Panc1 (cell line): ENCODE results near the gene FZR1. TPM values are rescaled to one million over a fixed set of nuclear protein-coding genes. Genes with fewer than 3 reads are reported as not detected.

ENCODE experiments used
- ATAC-seq: fragments of 200-7000 bp; cut with Tn5 transposase; 2 replicates; pipeline ENCODE4 v1.9.1; 2020; ENCODE audit warnings: mild to moderate bottlenecking, moderate library complexity
- BruUV-seq: library from RNA; stranded (reverse); fragments of 400-500 nt; replicated peaks from 2 replicates; lab custom pipeline; 2021; lab: Mats Ljungman, UMichigan
- CTCF ChIA-PET: fragments of 300-600 bp; sonication (Branson Sonifier 250); formaldehyde crosslinking; loops from one replicate; lab custom pipeline; 2022; ENCODE audit warnings: antibody characterized with exemption; lab: Charles Lee
- POLR2A ChIA-PET: fragments of 300-600 bp; sonication (Branson Sonifier 250); formaldehyde crosslinking; loops from one replicate; lab custom pipeline; 2022; ENCODE audit warnings: antibody characterized with exemption; lab: Charles Lee
- DNase-seq: peaks from one replicate; pipeline ENCODE4 v3.0.0-alpha.2; 2010; ENCODE audit warnings: low read depth, low spot score
- H3K27ac ChIP-seq: 2 replicates; pipeline ENCODE4 v1.5.1; 2011; ENCODE audit warnings: mild to moderate bottlenecking, low read length, inconsistent platforms
- H3K27me3 ChIP-seq: fragments of 200-500 bp; sonication (Bioruptor generic); 2 replicates; pipeline ENCODE4 v1.6.0; 2014; ENCODE audit warnings: low read length, inconsistent platforms; ENCODE audit not compliant: control insufficient read depth, insufficient read depth
- H3K36me3 ChIP-seq: fragments of 200-500 bp; sonication (Bioruptor generic); 2 replicates; pipeline ENCODE4 v1.5.1; 2014; ENCODE audit warnings: inconsistent platforms, mild to moderate bottlenecking, low read length, moderate library complexity; ENCODE audit not compliant: control insufficient read depth, insufficient read depth
- H3K4me1 ChIP-seq: 2 replicates; pipeline ENCODE4 v1.5.1; 2011; ENCODE audit warnings: inconsistent platforms, mild to moderate bottlenecking, low read length, moderate library complexity; ENCODE audit not compliant: control insufficient read depth, insufficient read depth
- H3K4me3 ChIP-seq, 2 experiments: 2 replicates each; pipeline ENCODE4 v1.5.1; 2011 to 2012; ENCODE audit warnings: low read depth in 2 of 2, low read length in 2 of 2, mild to moderate bottlenecking in 2 of 2, inconsistent platforms in 1 of 2, moderate library complexity in 1 of 2
- H3K9me3 ChIP-seq: fragments of 200-500 bp; sonication (Bioruptor generic); 2 replicates; pipeline ENCODE4 v1.5.1; 2014; ENCODE audit warnings: low read depth, mild to moderate bottlenecking, inconsistent platforms, low read length, moderate library complexity; ENCODE audit not compliant: control insufficient read depth, insufficient read depth
- CTCF ChIP-seq: fragments of 450-650 bp; IDR thresholded peaks from 2 replicates; pipeline ENCODE4 v1.5.1; 2017; ENCODE audit warnings: mild to moderate bottlenecking
- POLR2AphosphoS5 ChIP-seq: IDR thresholded peaks from 2 replicates; pipeline ENCODE4 v1.6.1; 2012; ENCODE audit warnings: mild to moderate bottlenecking, low read depth, low read length, moderate library complexity
- REST ChIP-seq, 2 experiments: IDR thresholded peaks; 2 replicates each; pipeline ENCODE4 v1.6.1; 2011 to 2012; ENCODE audit warnings: low read depth in 2 of 2, control low read depth in 1 of 2, low read length in 1 of 2, mild to moderate bottlenecking in 1 of 2, moderate library complexity in 1 of 2; ENCODE audit not compliant: insufficient read depth in 1 of 2
- SIN3A ChIP-seq: IDR thresholded peaks from 2 replicates; pipeline ENCODE4 v1.6.1; 2012; ENCODE audit warnings: low read depth, mild to moderate bottlenecking, low read length, moderate library complexity, borderline replicate concordance; ENCODE audit not compliant: insufficient read depth
- TCF7L2 ChIP-seq: IDR thresholded peaks from 2 replicates; pipeline ENCODE4 v1.6.1; 2011; ENCODE audit warnings: mild to moderate bottlenecking, low read depth, low read length, inconsistent platforms
- in situ Hi-C: cut with HindIII; loops from 2 replicates; pipeline ENCODE4 v1.10.0; 2016; ENCODE audit warnings: low sequenced_read_pairs, low pct_unique_long_range_greater_than_20kb
- intact Hi-C: fragments of 100-400 bp; cut with micrococcal nuclease; formaldehyde crosslinking; loops from one replicate; pipeline ENCODE4 v1.10.0; 2022; ENCODE audit not compliant: unreplicated experiment
- total RNA-seq: library from RNA; stranded (reverse); gene quantifications from one replicate; pipeline ENCODE4 v1.2.1, GENCODE V29; 2021; ENCODE audit not compliant: unreplicated experiment

FZR1 gene
- total RNA-seq, 1 experiment from 2014 or later: 48.7 TPM

GRCh38 chr19:3534375-3535234 lies 28.5 kb downstream of the FZR1 start:
- ChIA-PET CTCF (interaction anchor here (0.5 kb wide), 1 partner anchor 848 kb away, joined by 6 read pairs; no protein-coding TSS in a partner anchor), POLR2A (no interaction called here)
- ATAC-seq: no peak
- intact Hi-C loops (no loop called here), in situ Hi-C loops (no loop called here)
- H3K27ac ChIP-seq: no peak overlapping the region
- H3K4me3 ChIP-seq: no peak overlapping the region
- no peak for DNase-seq
- no peaks in the 10 kb centered on the region for H3K9me3 ChIP-seq
- no peaks in the 10 kb centered on the region; the same call in 1 of the 2 replicates for H3K36me3 ChIP-seq
- H3K4me1 ChIP-seq: peaks cover 7% of the 10 kb centered on the region; the same call in 1 of the 2 replicates
- no peak for TF ChIP-seq POLR2AphosphoS5
- no peak for TF ChIP-seq REST (IDR thresholded peaks at IDR 0.05; ENCODE audit: insufficient read depth in 1 of 2, low read depth in 2 of 2, low read length in 1 of 2)
- no peak for TF ChIP-seq TCF7L2
- no peak for TF ChIP-seq CTCF
- no peak for TF ChIP-seq SIN3A
- no peaks in the 10 kb centered on the region for H3K27me3 ChIP-seq
- no TSS peak for BruUV-seq

- no TSS peak for BruUV-seq
Observed at GRCh38 chr19:3535235-3535535, 29.1 kb downstream of the FZR1 start.

More at GRCh38 chr19:3535235-3535535, 29.1 kb downstream of the FZR1 start:
- H3K36me3 ChIP-seq: no peaks in the 10 kb centered on the region; the same call in 1 of the 2 replicates
- H3K4me3 ChIP-seq: no peak overlapping the region
- ATAC-seq (no peak), DNase-seq (no peak)
- no peak overlapping the region for H3K27ac ChIP-seq
- TF ChIP-seq SIN3A: no peak
- no peak for TF ChIP-seq REST (IDR thresholded peaks at IDR 0.05; ENCODE audit: insufficient read depth in 1 of 2, low read depth in 2 of 2, low read length in 1 of 2)
- TF ChIP-seq POLR2AphosphoS5: no peak
- no peak for TF ChIP-seq TCF7L2
- no peak for TF ChIP-seq CTCF
- intact Hi-C loops: no loop called here
- H3K27me3 ChIP-seq: no peaks in the 10 kb centered on the region
- POLR2A ChIA-PET: no interaction called here
- H3K4me1 ChIP-seq: peaks cover 7% of the 10 kb centered on the region; the same call in 1 of the 2 replicates
- CTCF ChIA-PET: no interaction called here
- in situ Hi-C loops: no loop called here
- no peaks in the 10 kb centered on the region for H3K9me3 ChIP-seq
